Immature natural killer cell (primary cell): Measurements from ENCODE around the gene ERF. TPM values are rescaled to one million over a fixed set of nuclear protein-coding genes. Genes with fewer than 3 reads are reported as not detected.

Source experiments
- polyA plus RNA-seq, 3 donors: library from polyadenylated mRNA; unstranded; fragments of 300-500 nt; fragmentation: Illumina TruSeq; gene quantifications; one replicate each; pipeline ENCODE4 v1.2.3, GENCODE V29; 2021

The ERF gene
- polyA plus RNA-seq, 3 donors from 2014 or later, result 0.24 to 3.4 (median 2.3) TPM

Other genes with a start within 250 kb of the ERF start
- not detected for gene GRIK5, start 184.9 kb downstream of the ERF start, polyA plus RNA-seq
- gene ZNF574, start 179.0 kb downstream of the ERF start, polyA plus RNA-seq, result 10 to 100 TPM; 12.4 to 29.6 (median 20.3) TPM
- gene POU2F2, start 122.7 kb downstream of the ERF start, polyA plus RNA-seq, result 10 to 100 TPM in 1 of 3 donors, 1 to 10 TPM in 2; 2.0 to 10.3 (median 2.1) TPM
- gene DEDD2, start 37.5 kb downstream of the ERF start, polyA plus RNA-seq, result 100 to 1,000 TPM; 154 to 261 (median 173) TPM
- gene ZNF526, start 34.8 kb downstream of the ERF start, polyA plus RNA-seq, result 1 to 10 TPM; 2.9 to 9.1 (median 5.2) TPM
- 10 to 100 TPM; 14.2 to 28.3 (median 22.3) TPM for gene GSK3A, start 12.5 kb downstream of the ERF start, polyA plus RNA-seq
- gene CIC, start 14.1 kb upstream of the ERF start, polyA plus RNA-seq, result 1 to 10 TPM in 1 of 3 donors, under 1 TPM in 1, not detected in 1; 0.52 to 2.9 TPM
- gene PRR19, start 47.0 kb upstream of the ERF start, polyA plus RNA-seq, result under 1 TPM in 1 of 3 donors, not detected in 2; 0.16 TPM
- 10 to 100 TPM; 17.4 to 27.3 (median 26.0) TPM for gene PAFAH1B3, start 47.5 kb upstream of the ERF start, polyA plus RNA-seq
- not detected for gene TMEM145, start 58.2 kb upstream of the ERF start, polyA plus RNA-seq
- gene MEGF8, start 70.5 kb upstream of the ERF start, polyA plus RNA-seq, result under 1 TPM in 2 of 3 donors, not detected in 1; 0.12 to 0.56 TPM
- gene CNFN, start 135.2 kb upstream of the ERF start, polyA plus RNA-seq, result 1 to 10 TPM in 2 of 3 donors, not detected in 1; 3.3 to 7.1 TPM
- gene LIPE, start 172.3 kb upstream of the ERF start, polyA plus RNA-seq, result 1 to 10 TPM; 1.9 to 3.9 (median 2.3) TPM
- not detected for gene CXCL17, start 187.8 kb upstream of the ERF start, polyA plus RNA-seq